Stimulated activated CD4-positive, alpha-beta T cell treated with anti-CD3 and anti-CD28 coated beads, Interleukin-4, amount 100 ng/mL, for 48 hours (primary cell): ENCODE results near the gene ERMAP.
"Not testable (repeated sequence)": the region's sequence is repeated elsewhere in the genome, so short reads cannot be mapped to it uniquely, and the experiment has no call there.

ENCODE experiments used
- DNase-seq, 2 donors: peaks; one replicate each; pipeline ENCODE4 v3.0.0-alpha.2; 2020; ENCODE audit warnings: low read depth in 2 of 2

The ERMAP gene

GRCh38 chr1:42844592-42845140, 27.7 kb downstream of the ERMAP start:
- DNase-seq = no peak

GRCh38 chr1:42845193-42845592, 28.3 kb downstream of the ERMAP start:
- no peak for DNase-seq

GRCh38 chr1:42845866-42846256, 28.9 kb downstream of the ERMAP start:
- no peak for DNase-seq

- peak; percentile 73 to 86 for DNase-seq
These were observed 29.6 kb downstream of the ERMAP start, which contains the start of gene ZNF691 for GRCh38 chr1:42846257-42847110. ZNF691 (plus strand) TSS chr1:42846613; CDS start chr1:42849659, 3,046 bp downstream.

GRCh38 chr1:42847111-42847595, 30.2 kb downstream of the ERMAP start:
- no peak for DNase-seq

- no peak for DNase-seq
These were observed 31.0 kb downstream of the ERMAP start for GRCh38 chr1:42847721-42848460.

GRCh38 chr1:42848823-42849537, 32.1 kb downstream of the ERMAP start:
- no peak for DNase-seq

- no peak for DNase-seq
These were observed 33.0 kb downstream of the ERMAP start for GRCh38 chr1:42849944-42850343.

- DNase-seq = no peak
These were observed 34.5 kb downstream of the ERMAP start for GRCh38 chr1:42851420-42851819.

GRCh38 chr1:42851960-42852607, 35.2 kb downstream of the ERMAP start:
- no peak for DNase-seq

GRCh38 chr1:42852608-42852980, 35.7 kb downstream of the ERMAP start:
- DNase-seq = no peak

GRCh38 chr1:42853116-42853884, 36.4 kb downstream of the ERMAP start:
- DNase-seq = no peak

GRCh38 chr1:42856554-42856953, 39.6 kb downstream of the ERMAP start:
- not testable (repeated sequence) for DNase-seq

GRCh38 chr1:42859366-42859765, 42.4 kb downstream of the ERMAP start:
- DNase-seq = not testable (repeated sequence)

- DNase-seq = no peak
These were observed 43.6 kb downstream of the ERMAP start for GRCh38 chr1:42860339-42861013.

GRCh38 chr1:42861014-42861399, 44.1 kb downstream of the ERMAP start:
- DNase-seq = no peak

- no peak for DNase-seq
These were observed 49.6 kb downstream of the ERMAP start for GRCh38 chr1:42866549-42866948.

- DNase-seq = not testable (repeated sequence)
These were observed 51.5 kb downstream of the ERMAP start for GRCh38 chr1:42868466-42868865.

- DNase-seq = not testable (repeated sequence)
These were observed 52.3 kb downstream of the ERMAP start for GRCh38 chr1:42869254-42869653.

- DNase-seq = not testable (repeated sequence)
These were observed 52.8 kb downstream of the ERMAP start for GRCh38 chr1:42869751-42870150.
